ENCODE data around the gene DAP.
A peak's percentile ranks its signal among the peaks of the same experiment; 100 is the strongest.
"Not testable (repeated sequence)": the region's sequence is repeated elsewhere in the genome, so short reads cannot be mapped to it uniquely, and the experiment has no call there.

DAP gene

DNA sequence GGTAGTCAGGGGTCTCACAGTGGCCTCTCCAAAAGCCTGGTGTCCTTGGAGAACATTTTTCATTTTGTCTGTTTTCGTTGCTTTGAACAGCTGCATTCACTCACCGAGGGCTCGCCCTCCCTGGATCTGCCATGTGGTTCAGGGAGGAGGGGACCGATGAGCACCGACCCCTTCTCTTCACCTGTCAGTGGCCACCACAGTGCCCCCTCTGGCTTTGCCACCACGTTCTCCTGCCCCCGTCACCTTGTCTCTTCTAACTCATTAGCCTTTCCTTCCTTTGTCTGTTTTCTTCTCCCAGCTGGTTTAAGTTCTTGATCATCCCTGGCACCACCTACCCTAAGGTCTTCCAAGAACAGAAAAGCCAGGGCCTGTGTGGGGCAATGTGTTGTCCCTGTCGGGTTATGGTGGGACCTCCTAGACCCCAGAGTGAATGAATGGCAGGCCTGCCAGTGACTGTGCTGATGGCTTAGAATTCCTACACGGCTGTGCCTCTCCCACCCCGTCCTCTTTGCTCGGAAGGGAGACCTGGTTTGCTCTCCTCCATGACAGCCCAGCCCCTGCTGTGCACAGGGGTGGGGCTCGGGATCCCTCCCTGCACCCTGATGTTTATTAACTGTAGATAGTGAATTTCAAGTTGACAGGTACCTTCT is 107.2 kb downstream of the DAP start:
- Histone ChIP-seq H3K36me3 (ENCODE audit: insufficient read depth, low read length) (no peaks in the 10 kb centered on the region), H3K9me3 (ENCODE audit: control insufficient read depth, insufficient read depth, low read length) (no peaks in the 10 kb centered on the region), H3K9ac (ENCODE audit: low read depth, low read length) (no peak overlapping the region), H3K4me1 (ENCODE audit: insufficient read depth, low read length) (peaks cover 3% of the 10 kb centered on the region; the same call in 1 of the 2 replicates)

DNA sequence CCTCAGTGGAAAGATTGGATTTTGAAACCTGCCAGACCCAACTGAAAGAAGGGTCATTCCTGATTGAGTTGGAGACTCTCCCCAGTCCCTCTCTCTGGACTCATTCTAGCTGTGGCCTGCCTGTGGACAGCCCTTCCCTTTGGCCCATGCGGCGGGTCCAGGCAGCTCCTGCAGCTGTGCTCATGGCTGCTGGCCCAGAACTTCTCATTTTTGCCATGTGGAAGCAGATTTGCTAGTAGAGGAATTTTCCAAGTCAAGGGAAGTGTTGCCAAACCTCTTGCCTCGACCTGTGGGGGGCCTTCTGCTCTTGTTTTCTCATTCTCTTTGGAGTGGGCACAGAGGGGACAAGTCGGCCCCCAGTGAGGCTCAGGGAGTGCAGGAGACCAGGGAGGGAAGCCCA is 108.0 kb downstream of the DAP start:
- Histone ChIP-seq H3K4me1 (ENCODE audit: insufficient read depth, low read length) (peaks cover 3% of the 10 kb centered on the region; the same call in 1 of the 2 replicates), H3K9ac (ENCODE audit: low read depth, low read length) (no peak overlapping the region), H3K9me3 (ENCODE audit: control insufficient read depth, insufficient read depth, low read length) (no peaks in the 10 kb centered on the region), H3K36me3 (ENCODE audit: insufficient read depth, low read length) (no peaks in the 10 kb centered on the region)

DNA sequence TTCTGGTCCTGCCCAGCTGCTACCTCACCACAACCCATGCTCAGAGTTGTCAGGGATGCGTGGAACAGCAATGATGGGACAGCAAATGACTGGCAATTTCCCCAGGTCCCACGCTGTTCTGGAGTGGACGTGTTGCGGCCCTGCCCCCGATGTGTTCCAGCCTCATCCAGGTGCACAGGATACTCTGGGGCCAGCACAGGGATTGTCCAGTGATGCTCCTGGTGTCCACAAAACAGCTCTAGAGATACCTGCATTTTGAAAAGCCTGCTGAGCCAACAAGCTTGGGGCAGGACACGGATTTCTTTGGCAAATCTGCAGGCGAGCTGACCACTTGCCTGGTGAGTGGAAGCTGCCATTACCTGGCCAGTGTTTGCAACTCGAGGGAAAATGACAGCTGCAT is 108.4 kb downstream of the DAP start:
- Histone ChIP-seq H3K9me3 (ENCODE audit: control insufficient read depth, insufficient read depth, low read length) (no peaks in the 10 kb centered on the region), H3K4me1 (ENCODE audit: insufficient read depth, low read length) (peaks cover 3% of the 10 kb centered on the region; the same call in 1 of the 2 replicates), H3K36me3 (ENCODE audit: insufficient read depth, low read length) (no peaks in the 10 kb centered on the region), H3K9ac (ENCODE audit: low read depth, low read length) (no peak overlapping the region)

DNA sequence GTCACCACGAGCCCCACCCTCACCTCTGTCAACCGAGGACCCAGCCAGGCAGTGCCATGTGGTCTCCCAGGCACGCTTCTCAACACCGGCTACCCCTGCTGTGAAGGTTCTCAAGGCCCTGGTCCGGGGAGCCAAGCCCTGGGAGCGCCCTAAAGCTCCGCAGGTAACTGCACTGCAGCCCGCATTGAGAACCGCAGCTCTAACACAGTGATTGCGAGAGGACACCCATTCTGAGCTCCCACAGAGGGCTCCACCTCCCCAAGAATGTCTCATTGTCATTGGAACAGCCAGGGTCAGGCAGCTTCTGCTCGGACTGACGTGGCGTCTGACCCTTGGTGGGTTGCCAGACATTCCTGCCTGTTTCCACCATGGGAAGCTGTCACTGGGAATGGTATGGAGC is 108.9 kb downstream of the DAP start:
- peaks cover 3% of the 10 kb centered on the region; the same call in 1 of the 2 replicates for H3K4me1 ChIP-seq (ENCODE audit: insufficient read depth, low read length)
- no peaks in the 10 kb centered on the region for H3K9me3 ChIP-seq (ENCODE audit: control insufficient read depth, insufficient read depth, low read length)
- no peaks in the 10 kb centered on the region for H3K36me3 ChIP-seq (ENCODE audit: insufficient read depth, low read length)
- H3K9ac ChIP-seq (ENCODE audit: low read depth, low read length): no peak overlapping the region

DNA sequence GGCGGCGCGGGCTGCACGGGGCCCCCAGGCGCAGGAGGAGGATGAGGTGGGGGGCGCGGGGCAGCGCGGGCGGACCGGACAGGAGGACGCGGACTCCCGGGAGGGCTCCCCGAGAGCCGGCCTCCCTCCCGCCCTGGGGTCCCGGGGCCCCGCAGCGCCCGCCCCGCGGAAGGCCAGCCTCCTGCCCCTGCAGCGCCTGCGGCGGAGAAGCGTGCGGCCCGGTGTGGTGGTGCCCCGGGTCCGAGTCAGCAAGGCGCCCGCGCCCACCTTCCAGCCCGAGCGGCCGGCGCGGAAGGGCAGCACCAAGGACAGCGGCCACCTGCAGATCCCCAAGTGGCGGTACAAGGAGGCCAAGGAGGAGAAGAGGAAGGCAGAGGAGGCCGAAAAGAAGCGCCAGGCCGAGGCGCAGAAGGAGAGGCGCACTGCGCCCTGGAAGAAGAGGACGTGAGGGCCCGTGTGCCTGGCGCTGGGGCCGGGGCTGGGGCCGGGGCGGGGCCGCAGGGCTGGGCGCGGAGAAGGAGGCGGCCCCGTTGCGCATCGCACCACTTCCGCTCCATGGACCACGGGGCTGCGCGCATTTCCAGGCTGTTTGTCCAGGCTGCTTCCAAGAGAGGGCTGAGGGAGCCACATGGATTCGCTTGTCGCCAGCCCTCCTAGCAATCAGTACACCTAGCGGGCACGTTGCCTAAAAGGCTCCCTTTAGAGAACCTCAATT is 111.2 kb downstream of the DAP start:
- no peaks in the 10 kb centered on the region for H3K9me3 ChIP-seq (ENCODE audit: control insufficient read depth, insufficient read depth, low read length)
- H3K9ac ChIP-seq (ENCODE audit: low read depth, low read length): peak overlapping the region; percentile 36; the same call in 1 of the 2 replicates
- no peaks in the 10 kb centered on the region; the same call in 1 of the 2 replicates for H3K4me1 ChIP-seq (ENCODE audit: insufficient read depth, low read length)
- no peaks in the 10 kb centered on the region for H3K36me3 ChIP-seq (ENCODE audit: insufficient read depth, low read length)

DNA sequence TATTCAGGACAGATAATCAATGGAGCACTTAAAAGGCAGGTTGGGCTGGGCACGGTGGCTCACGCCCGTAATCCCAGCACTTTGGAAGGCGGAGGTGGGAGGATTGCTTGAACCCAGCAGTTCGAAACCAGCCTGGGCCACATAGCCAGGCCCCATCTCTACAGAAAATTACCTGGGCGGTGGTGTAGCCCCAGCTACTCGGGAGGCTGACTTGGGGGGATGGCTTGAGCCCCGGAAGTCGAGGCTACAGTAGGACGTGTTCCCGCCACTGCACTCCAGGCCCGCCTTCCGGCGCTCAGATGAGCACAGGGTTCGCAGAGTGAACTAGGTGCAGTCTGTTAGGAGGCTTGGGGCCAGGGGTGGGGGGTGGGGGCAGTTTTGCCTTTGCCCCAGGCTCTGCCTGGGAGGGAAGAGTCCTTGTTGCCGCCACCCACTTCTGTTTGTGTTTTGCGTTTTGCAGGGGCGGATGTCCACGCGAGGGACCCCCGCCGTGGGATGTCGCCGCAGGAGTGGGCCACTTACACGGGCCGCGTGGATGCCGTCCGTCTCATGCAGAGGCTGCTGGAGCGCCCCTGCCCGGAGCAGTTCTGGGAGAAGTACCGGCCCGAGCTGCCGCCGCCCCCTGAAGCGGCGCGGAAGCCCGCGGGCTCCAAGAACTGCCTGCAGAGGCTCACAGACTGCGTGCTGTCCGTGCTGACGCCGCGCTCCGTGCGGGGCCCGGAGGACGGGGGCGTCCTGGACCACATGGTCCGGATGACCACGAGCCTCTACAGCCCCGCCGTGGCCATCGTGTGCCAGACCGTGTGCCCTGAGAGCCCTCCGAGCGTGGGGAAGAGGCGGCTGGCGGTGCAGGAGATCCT is 112.0 kb downstream of the DAP start:
- no peaks in the 10 kb centered on the region; the same call in 1 of the 2 replicates for H3K4me1 ChIP-seq (ENCODE audit: insufficient read depth, low read length)
- peak overlapping the region; percentile 36; the same call in 1 of the 2 replicates for H3K9ac ChIP-seq (ENCODE audit: low read depth, low read length)
- no peaks in the 10 kb centered on the region for H3K36me3 ChIP-seq (ENCODE audit: insufficient read depth, low read length)
- no peaks in the 10 kb centered on the region for H3K9me3 ChIP-seq (ENCODE audit: control insufficient read depth, insufficient read depth, low read length)

DNA sequence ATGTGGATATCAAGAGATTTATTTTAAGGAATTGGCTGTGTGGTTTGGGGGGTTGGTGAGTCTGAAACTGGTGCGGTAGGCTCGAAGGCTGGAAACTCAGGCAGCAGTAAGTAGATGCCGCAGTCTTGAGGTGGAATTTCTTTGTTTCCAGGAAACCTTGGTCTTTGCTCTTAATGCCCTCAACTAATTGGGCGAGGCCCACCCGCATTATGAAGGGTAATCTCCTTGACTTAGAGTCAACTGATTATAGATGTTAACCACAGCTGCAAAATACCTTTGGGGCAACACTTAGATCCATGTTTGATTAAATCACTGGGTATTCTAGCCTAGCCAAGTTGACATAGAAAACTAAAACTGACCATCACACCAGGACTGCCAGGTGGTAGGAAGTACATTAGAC is 113.4 kb downstream of the DAP start:
- Histone ChIP-seq H3K9me3 (ENCODE audit: control insufficient read depth, insufficient read depth, low read length) (no peaks in the 10 kb centered on the region), H3K4me1 (ENCODE audit: insufficient read depth, low read length) (no peaks in the 10 kb centered on the region; the same call in 1 of the 2 replicates), H3K9ac (ENCODE audit: low read depth, low read length) (no peak overlapping the region), H3K36me3 (ENCODE audit: insufficient read depth, low read length) (no peaks in the 10 kb centered on the region)

DNA sequence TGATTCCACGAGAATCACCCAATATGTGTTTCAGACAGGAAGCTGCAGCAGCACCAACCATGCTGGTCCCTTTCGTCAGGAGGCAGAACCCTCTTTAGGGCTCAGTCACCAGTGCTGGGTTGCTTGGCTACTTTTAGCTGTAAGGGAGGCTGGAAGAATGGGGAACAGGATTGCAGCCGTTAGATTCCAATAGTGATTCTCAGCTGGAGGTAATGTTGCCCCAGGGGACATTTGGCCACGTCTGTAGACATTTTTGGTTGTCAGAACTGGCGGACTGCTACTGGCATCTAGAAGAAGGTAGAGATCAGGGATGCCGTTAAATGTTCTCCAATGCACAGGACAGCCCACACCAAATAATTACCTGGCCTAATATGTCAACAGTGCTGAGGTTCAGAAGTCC is 115.4 kb downstream of the DAP start:
- Histone ChIP-seq H3K4me1 (ENCODE audit: insufficient read depth, low read length) (no peaks in the 10 kb centered on the region; the same call in 1 of the 2 replicates), H3K9me3 (ENCODE audit: control insufficient read depth, insufficient read depth, low read length) (no peaks in the 10 kb centered on the region), H3K9ac (ENCODE audit: low read depth, low read length) (no peak overlapping the region), H3K36me3 (ENCODE audit: insufficient read depth, low read length) (no peaks in the 10 kb centered on the region)

DNA sequence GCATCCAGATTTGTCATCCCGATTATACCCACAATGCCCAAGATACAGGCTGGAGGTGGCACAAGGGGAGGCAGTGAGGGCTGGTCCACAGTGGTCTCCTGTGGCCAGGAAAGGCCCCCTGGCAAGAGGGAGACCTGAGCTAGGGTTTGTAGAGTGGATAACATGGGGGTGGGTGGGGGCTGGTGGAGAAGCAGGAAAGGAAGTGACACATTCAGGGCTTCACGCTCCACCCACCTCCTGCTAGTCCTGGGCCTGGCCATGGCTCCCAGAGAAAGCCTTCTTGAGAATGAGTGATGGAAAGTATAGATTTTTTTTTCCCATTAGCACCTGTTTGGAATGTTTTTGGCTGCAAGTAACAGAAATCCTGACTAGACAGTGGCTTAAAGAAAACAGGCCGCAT is 115.9 kb downstream of the DAP start:
- H3K9me3 ChIP-seq (ENCODE audit: control insufficient read depth, insufficient read depth, low read length): no peaks in the 10 kb centered on the region
- no peak overlapping the region for H3K9ac ChIP-seq (ENCODE audit: low read depth, low read length)
- H3K4me1 ChIP-seq (ENCODE audit: insufficient read depth, low read length): no peaks in the 10 kb centered on the region; the same call in 1 of the 2 replicates
- H3K36me3 ChIP-seq (ENCODE audit: insufficient read depth, low read length): no peaks in the 10 kb centered on the region

DNA sequence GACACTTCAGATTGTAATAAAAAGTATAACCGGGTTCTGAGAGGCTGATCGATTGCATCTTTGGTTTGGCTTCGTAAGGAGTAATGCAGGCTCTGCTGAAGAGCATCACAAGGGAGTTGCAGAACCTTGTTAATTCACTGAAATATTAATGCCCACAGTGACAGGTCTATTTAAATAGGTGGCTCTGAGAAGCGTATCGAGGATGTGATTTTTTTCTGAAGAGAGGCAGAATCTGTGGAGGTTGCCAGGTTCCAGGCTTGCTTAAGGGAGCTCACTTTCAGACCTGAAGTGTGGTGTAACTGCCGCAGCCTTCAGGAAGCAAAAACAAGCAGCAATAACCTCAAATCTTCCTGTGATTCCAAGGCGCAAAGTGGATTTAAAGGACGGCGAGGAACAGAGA is 116.8 kb downstream of the DAP start:
- no peaks in the 10 kb centered on the region; the same call in 1 of the 2 replicates for H3K4me1 ChIP-seq (ENCODE audit: insufficient read depth, low read length)
- H3K9ac ChIP-seq (ENCODE audit: low read depth, low read length): no peak overlapping the region
- H3K36me3 ChIP-seq (ENCODE audit: insufficient read depth, low read length): no peaks in the 10 kb centered on the region
- no peaks in the 10 kb centered on the region for H3K9me3 ChIP-seq (ENCODE audit: control insufficient read depth, insufficient read depth, low read length)

DNA sequence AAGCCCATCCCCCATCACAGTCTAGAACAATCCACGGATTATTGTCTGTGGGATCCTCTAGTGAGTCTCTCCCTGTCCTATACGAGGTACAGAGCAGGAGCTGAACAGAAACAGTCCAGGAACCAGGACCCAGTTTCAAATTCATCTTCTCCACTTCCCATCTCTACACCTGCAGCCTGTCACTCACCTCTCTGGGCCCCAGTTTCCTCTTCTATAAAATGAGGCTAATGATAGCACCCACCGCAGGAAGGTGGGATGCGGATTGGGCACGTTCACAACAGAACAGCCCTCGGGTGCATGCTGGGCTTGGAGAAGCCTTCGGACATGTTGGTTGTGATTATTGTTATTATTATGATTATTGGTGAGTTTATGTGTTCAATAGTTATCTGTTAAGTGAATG is 118.7 kb downstream of the DAP start:
- Histone ChIP-seq H3K36me3 (ENCODE audit: insufficient read depth, low read length) (no peaks in the 10 kb centered on the region), H3K9ac (ENCODE audit: low read depth, low read length) (no peak overlapping the region), H3K9me3 (ENCODE audit: control insufficient read depth, insufficient read depth, low read length) (no peaks in the 10 kb centered on the region), H3K4me1 (ENCODE audit: insufficient read depth, low read length) (peaks cover 6% of the 10 kb centered on the region; the same call in 1 of the 2 replicates)

DNA sequence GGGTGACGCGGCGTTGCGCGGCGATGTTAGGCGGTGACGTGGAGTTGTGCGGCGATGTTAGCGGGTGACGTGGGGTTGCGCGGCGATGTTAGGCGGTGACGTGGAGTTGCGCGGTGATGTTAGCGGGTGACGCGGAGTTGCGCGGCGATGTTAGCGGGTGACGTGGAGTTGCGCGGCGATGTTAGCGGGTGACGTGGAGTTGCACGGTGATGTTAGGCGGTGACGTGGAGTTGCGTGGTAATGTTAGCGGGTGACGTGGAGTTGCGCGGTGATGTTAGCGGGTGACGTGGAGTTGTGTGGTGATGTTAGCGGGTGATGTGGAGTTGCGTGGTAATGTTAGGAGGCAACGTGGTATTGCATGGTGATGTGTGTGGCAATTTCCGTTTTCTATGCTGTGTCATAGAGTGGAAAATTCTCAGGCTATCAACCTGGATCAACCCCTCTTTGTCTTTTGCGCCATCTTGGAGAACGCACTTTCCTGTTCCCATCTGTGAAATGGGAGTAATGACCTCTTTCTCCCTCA is 121.1 kb downstream of the DAP start:
- Histone ChIP-seq H3K9ac (ENCODE audit: low read depth, low read length) (no peak overlapping the region), H3K4me1 (ENCODE audit: insufficient read depth, low read length) (peaks cover 30% of the 10 kb centered on the region), H3K9me3 (ENCODE audit: control insufficient read depth, insufficient read depth, low read length) (no peaks in the 10 kb centered on the region), H3K36me3 (ENCODE audit: insufficient read depth, low read length) (no peaks in the 10 kb centered on the region)

DNA sequence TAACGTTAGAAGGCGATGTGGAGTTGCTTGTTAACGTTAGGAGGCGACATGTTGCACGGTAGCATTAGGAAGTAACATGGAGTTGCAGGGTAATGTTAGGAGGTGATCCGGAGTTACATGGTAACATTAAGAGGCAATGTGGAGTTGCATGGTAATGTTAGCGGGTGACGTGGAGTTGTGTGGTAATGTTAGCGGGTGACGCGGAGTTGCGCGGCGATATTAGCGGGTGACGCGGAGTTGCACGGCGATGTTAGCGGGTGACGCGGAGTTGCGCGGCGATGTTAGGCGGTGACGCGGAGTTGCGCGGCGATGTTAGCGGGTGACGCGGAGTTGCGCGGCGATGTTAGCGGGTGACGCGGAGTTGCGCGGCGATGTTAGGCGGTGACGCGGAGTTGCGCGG is 122.3 kb downstream of the DAP start:
- H3K4me1 ChIP-seq (ENCODE audit: insufficient read depth, low read length): peaks cover 36% of the 10 kb centered on the region
- not testable (repeated sequence) for H3K9ac ChIP-seq (ENCODE audit: low read depth, low read length); H3K9me3 ChIP-seq (ENCODE audit: control insufficient read depth, insufficient read depth, low read length); H3K36me3 ChIP-seq (ENCODE audit: insufficient read depth, low read length)

DNA sequence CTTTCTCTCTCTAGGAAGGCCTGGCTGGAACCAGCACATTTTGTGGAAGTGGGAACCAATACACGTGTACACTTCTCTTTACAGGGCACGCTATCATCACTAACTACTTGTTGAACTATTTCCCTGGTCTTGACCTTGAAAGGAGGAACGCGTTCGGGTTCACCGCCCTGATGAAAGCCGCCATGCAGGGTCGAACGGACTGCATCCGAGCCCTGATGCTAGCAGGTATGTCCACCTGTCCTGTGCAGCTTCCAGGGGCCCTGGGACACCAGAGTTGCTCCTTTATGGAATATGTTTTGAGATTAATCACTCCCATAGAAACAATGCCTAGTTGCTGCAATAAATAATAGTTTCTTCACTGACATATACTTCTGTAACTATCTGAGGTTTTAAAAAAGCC is 123.1 kb downstream of the DAP start:
- H3K9me3 ChIP-seq (ENCODE audit: control insufficient read depth, insufficient read depth, low read length): no peaks in the 10 kb centered on the region
- H3K4me1 ChIP-seq (ENCODE audit: insufficient read depth, low read length): peaks cover 42% of the 10 kb centered on the region
- no peaks in the 10 kb centered on the region for H3K36me3 ChIP-seq (ENCODE audit: insufficient read depth, low read length)
- peak overlapping the region; percentile 7; the same call in 1 of the 2 replicates for H3K9ac ChIP-seq (ENCODE audit: low read depth, low read length)
